GM18505 (cell line): Measurements from ENCODE around the gene DNAJC17.

Experiments
- ATAC-seq: cut with Tn5 transposase; IDR thresholded peaks from one replicate; pipeline ENCODE4 v1.9.1; 2021; ENCODE audit not compliant: unreplicated experiment
- POLR2A ChIP-seq: IDR thresholded peaks from 4 replicates; pipeline ENCODE4 v1.6.1; 2011; ENCODE audit warnings: borderline replicate concordance; ENCODE audit not compliant: insufficient read depth, insufficient read length; ENCODE audit errors: extremely low read depth

The DNAJC17 gene

GRCh38 chr15:40823572-40824343, 16.5 kb upstream of the DNAJC17 start:
- no peak for TF ChIP-seq POLR2A
- no peak for ATAC-seq

- TF ChIP-seq POLR2A = no peak
- no peak for ATAC-seq
These were observed 13.9 kb upstream of the DNAJC17 start for GRCh38 chr15:40821195-40821594.

GRCh38 chr15:40819048-40819447, 11.8 kb upstream of the DNAJC17 start:
- ATAC-seq = no peak
- TF ChIP-seq POLR2A = no peak

GRCh38 chr15:40815042-40815698, 7.9 kb upstream of the DNAJC17 start:
- no peak for TF ChIP-seq POLR2A
- ATAC-seq = no peak

- TF ChIP-seq POLR2A = no peak
- ATAC-seq = no peak
These were observed 5.6 kb upstream of the DNAJC17 start for GRCh38 chr15:40812721-40813425.

GRCh38 chr15:40808861-40809450, 1.7 kb upstream of the DNAJC17 start:
- TF ChIP-seq POLR2A = no peak

GRCh38 chr15:40807888-40808461, 702 bp upstream of the DNAJC17 start:
- no peak for TF ChIP-seq POLR2A
- ATAC-seq = no peak

More at GRCh38 chr15:40808861-40809450, 1.7 kb upstream of the DNAJC17 start:
- ATAC-seq = no peak

GRCh38 chr15:40806672-40807027, 623 bp downstream of the DNAJC17 start:
- no peak for ATAC-seq
- TF ChIP-seq POLR2A = no peak

GRCh38 chr15:40803688-40804087, 3.6 kb downstream of the DNAJC17 start:
- no peak for ATAC-seq
- TF ChIP-seq POLR2A = no peak

GRCh38 chr15:40803076-40803475, 4.2 kb downstream of the DNAJC17 start:
- ATAC-seq = no peak
- no peak for TF ChIP-seq POLR2A

GRCh38 chr15:40799523-40799922, 7.8 kb downstream of the DNAJC17 start:
- no peak for ATAC-seq
- no peak for TF ChIP-seq POLR2A

GRCh38 chr15:40796512-40796911, 10.8 kb downstream of the DNAJC17 start:
- TF ChIP-seq POLR2A = no peak
- no peak for ATAC-seq

GRCh38 chr15:40796041-40796440, 11.2 kb downstream of the DNAJC17 start:
- ATAC-seq = no peak
- TF ChIP-seq POLR2A = no peak
